ENCODE results near the gene OR5K2. TPM values are rescaled to one million over a fixed set of nuclear protein-coding genes. Genes with fewer than 3 reads are reported as not detected.

The OR5K2 gene
- total RNA-seq, 4 donors from 2014 or later, result not detected

DNA sequence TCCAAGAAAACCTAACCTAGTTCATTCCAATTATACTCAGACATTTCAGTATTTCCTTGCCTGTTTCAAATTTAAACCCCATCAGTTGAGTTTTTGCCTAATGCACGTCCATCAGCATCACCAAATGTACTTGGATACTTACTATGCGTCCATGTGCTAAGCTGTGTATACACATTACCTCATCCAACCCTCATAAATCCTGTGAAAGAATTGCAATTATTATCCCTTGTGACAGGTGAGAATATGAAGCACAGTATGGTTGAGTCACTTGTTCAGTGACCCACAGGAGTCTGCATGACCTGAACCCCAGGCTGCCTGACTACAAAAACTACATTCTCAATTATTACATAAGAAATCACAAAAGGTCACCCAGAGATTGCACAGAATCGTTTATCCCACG lies 2.5 kb downstream of the OR5K2 start:
- Histone ChIP-seq H3K9me3 (no peaks in the 10 kb centered on the region), H3K36me3 (no peaks in the 10 kb centered on the region), H3K4me1 (peaks cover 14% of the 10 kb centered on the region), H3K4me3 (no peak overlapping the region), H3K27ac (no peak overlapping the region), H3K27me3 (no peaks in the 10 kb centered on the region)
- DNase-seq (ENCODE audit: low spot score in 2 of 2), result no peak
- TF ChIP-seq POLR2A (IDR thresholded peaks at IDR 0.05) (no peak), POLR2AphosphoS5 (IDR thresholded peaks at IDR 0.05) (no peak), EP300 (IDR thresholded peaks at IDR 0.05) (no peak)
- TF ChIP-seq, protein P1, sequence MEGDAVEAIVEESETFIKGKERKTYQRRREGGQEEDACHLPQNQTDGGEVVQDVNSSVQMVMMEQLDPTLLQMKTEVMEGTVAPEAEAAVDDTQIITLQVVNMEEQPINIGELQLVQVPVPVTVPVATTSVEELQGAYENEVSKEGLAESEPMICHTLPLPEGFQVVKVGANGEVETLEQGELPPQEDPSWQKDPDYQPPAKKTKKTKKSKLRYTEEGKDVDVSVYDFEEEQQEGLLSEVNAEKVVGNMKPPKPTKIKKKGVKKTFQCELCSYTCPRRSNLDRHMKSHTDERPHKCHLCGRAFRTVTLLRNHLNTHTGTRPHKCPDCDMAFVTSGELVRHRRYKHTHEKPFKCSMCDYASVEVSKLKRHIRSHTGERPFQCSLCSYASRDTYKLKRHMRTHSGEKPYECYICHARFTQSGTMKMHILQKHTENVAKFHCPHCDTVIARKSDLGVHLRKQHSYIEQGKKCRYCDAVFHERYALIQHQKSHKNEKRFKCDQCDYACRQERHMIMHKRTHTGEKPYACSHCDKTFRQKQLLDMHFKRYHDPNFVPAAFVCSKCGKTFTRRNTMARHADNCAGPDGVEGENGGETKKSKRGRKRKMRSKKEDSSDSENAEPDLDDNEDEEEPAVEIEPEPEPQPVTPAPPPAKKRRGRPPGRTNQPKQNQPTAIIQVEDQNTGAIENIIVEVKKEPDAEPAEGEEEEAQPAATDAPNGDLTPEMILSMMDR (IDR thresholded peaks at IDR 0.05), result no peak
- WGBS, result 83% methylated on average over 4 of the region's 4 CpGs

DNA sequence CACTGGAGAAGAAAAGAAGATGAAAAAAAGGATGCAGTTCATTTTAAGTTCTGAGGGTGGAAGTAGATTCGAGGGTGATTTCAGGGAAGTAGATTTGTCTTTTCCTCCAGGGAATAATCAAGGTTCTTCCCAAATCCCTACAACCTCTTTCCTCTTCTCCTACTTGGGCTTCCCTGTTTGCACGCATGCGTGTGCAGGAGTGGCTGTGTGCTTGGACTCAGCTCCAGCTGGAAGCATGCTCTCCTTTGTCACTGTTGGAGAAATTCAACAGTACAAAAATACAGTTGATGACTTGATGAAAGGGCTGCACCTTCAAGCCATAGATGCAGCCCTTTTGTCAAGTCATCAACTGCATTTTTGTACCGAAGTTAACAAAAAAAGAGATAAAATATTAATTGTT lies 3.8 kb downstream of the OR5K2 start:
- peaks cover 14% of the 10 kb centered on the region for H3K4me1 ChIP-seq
- TF ChIP-seq, protein P1 (IDR thresholded peaks at IDR 0.05), result no peak
- TF ChIP-seq EP300 (IDR thresholded peaks at IDR 0.05) (no peak), POLR2A (IDR thresholded peaks at IDR 0.05) (no peak), POLR2AphosphoS5 (IDR thresholded peaks at IDR 0.05) (no peak)
- no peak overlapping the region for H3K4me3 ChIP-seq
- WGBS, result 54% methylated on average over 4 of the region's 4 CpGs
- DNase-seq (ENCODE audit: low spot score in 2 of 2), result no peak
- H3K27me3 ChIP-seq, result no peaks in the 10 kb centered on the region
- H3K27ac ChIP-seq, result no peak overlapping the region
- no peaks in the 10 kb centered on the region for H3K9me3 ChIP-seq
- H3K36me3 ChIP-seq, result no peaks in the 10 kb centered on the region

DNA sequence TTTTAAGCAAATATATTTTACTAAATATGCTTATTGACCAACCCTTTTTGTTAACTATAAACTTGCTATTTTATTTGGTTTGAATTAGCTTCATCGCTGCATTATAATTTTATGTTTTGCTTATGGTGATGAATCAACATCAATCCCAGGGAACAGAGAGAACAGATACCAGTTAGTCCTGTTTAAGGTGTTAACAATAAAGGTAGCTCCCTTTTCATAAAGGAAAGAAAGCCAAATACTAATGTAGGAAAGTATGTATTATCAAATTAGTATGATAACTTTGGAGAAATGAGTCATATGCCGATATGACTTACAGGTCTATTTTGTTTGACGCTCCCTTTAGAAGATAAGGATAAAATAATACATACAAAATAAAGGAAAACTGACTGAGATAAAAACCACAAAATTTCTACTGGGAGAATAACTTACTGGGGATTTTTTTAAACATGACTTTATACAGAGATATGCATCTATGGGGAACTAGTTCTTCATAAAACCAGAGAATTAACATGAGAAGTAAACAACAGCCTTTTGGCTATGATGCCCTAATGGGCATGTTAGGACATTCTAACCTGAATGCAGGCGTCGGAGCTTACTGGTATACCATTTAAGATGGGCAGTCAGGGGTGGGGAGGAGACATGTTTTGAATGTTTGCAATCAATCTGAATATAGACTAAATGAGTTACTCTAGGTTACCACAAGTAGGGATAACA lies 4.5 kb downstream of the OR5K2 start:
- 51% methylated on average over 5 of the region's 5 CpGs for WGBS
- H3K27ac ChIP-seq, result no peak overlapping the region
- no peak for TF ChIP-seq EP300 (IDR thresholded peaks at IDR 0.05)
- TF ChIP-seq, protein P1 (IDR thresholded peaks at IDR 0.05), result no peak
- no peak for TF ChIP-seq POLR2AphosphoS5 (IDR thresholded peaks at IDR 0.05)
- no peak for TF ChIP-seq POLR2A (IDR thresholded peaks at IDR 0.05)

DNA sequence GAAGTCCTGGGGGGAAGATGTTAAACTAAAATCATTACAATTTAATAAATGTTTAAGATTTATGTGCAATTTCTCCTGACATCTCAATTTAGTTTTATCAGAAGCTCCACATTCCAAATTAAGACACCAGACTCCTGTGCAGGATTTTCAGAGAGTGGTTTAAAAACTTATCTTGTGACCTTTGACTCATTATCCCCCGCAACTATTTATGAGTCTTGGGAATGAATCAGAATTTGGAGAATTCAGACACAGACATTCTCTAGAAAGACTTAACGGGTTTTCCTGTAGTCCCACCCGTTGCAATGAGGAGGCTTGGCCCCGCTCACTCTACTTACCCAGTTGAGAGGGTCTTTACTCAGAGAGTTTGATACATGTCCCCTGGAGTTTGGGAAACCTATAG lies 7.1 kb downstream of the OR5K2 start:
- H3K4me1 ChIP-seq, result peaks cover 14% of the 10 kb centered on the region
- DNase-seq (ENCODE audit: low spot score in 2 of 2), result no peak
- no peaks in the 10 kb centered on the region for H3K9me3 ChIP-seq
- 60% methylated on average over 4 of the region's 4 CpGs for WGBS
- peaks cover 3% of the 10 kb centered on the region for H3K36me3 ChIP-seq
- H3K4me3 ChIP-seq, result no peak overlapping the region
- H3K27ac ChIP-seq, result no peak overlapping the region
- H3K27me3 ChIP-seq, result no peaks in the 10 kb centered on the region
- TF ChIP-seq, protein P1 (IDR thresholded peaks at IDR 0.05), result no peak
- TF ChIP-seq POLR2A (IDR thresholded peaks at IDR 0.05), result no peak
- TF ChIP-seq POLR2AphosphoS5 (IDR thresholded peaks at IDR 0.05), result no peak
- no peak for TF ChIP-seq EP300 (IDR thresholded peaks at IDR 0.05)

More for the DNA sequence above, 4.5 kb downstream of the OR5K2 start:
- Histone ChIP-seq H3K27me3 (no peaks in the 10 kb centered on the region), H3K4me1 (peaks cover 14% of the 10 kb centered on the region), H3K36me3 (peaks cover 3% of the 10 kb centered on the region), H3K9me3 (no peaks in the 10 kb centered on the region), H3K4me3 (no peak overlapping the region)
- DNase-seq (ENCODE audit: low spot score in 2 of 2), result no peak

DNA sequence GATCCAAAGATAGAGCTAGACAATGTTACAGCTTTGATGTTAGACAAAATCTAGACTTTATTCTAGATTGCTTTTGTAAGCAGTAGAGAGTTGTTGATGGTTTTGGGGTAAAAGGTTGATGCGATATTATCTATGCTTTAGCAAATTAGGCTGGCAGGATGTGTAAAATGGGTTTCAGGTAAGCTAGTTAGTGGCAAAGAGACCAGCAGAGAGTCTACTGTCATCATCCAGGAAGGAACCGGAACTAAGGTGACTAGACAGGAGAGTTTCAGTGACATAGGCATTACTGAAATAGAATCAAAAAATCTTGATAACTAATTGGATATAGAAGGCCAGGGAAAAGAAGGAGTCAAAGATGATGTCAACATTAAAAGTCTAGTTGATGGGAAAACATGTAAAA lies 11.1 kb downstream of the OR5K2 start:
- TF ChIP-seq POLR2AphosphoS5 (IDR thresholded peaks at IDR 0.05), result no peak
- H3K4me3 ChIP-seq, result no peak overlapping the region
- H3K27me3 ChIP-seq, result no peaks in the 10 kb centered on the region
- H3K27ac ChIP-seq, result no peak overlapping the region
- WGBS, result 99% methylated on average over 2 of the region's 2 CpGs
- DNase-seq (ENCODE audit: low spot score in 2 of 2), result no peak
- no peaks in the 10 kb centered on the region for H3K9me3 ChIP-seq
- H3K4me1 ChIP-seq, result peaks cover 6% of the 10 kb centered on the region
- H3K36me3 ChIP-seq, result peaks cover 7% of the 10 kb centered on the region

Measured in suprapubic skin (tissue), 4 donors.